Brain microvascular endothelial cell (primary cell): Measurements from ENCODE around the gene SUSD1.

Experiments
- DNase-seq: peaks from one replicate; pipeline ENCODE4 v3.0.0-alpha.2; 2020
- H3K27ac ChIP-seq: fragments of 250-450 bp; sonication (Bioruptor Pico); 2 replicates; pipeline ENCODE4 v1.5.1; 2020; ENCODE audit warnings: mild to moderate bottlenecking, moderate library complexity
- H3K27me3 ChIP-seq: fragments of 250-450 bp; sonication (Bioruptor Pico); replicated peaks from 2 replicates; pipeline ENCODE4 v1.5.1; 2020; ENCODE audit warnings: mild to moderate bottlenecking
- H3K36me3 ChIP-seq: fragments of 250-450 bp; sonication (Bioruptor Pico); replicated peaks from 2 replicates; pipeline ENCODE4 v1.5.1; 2020; ENCODE audit warnings: mild to moderate bottlenecking
- H3K4me3 ChIP-seq: 2 replicates; pipeline ENCODE4 v1.5.1; 2011; ENCODE audit warnings: low read depth, mild to moderate bottlenecking, control low read depth, low read length, moderate library complexity
- in situ Hi-C: cut with HindIII; loops from 2 replicates; pipeline ENCODE4 v1.10.0; 2017; ENCODE audit warnings: low sequenced_read_pairs, low pct_ligation_motif_present
- TF ChIP-seq, protein P1 (sequence below): IDR thresholded peaks from 2 replicates; pipeline ENCODE4 v1.5.1; 2011; ENCODE audit warnings: low read depth, mild to moderate bottlenecking, moderate library complexity, low read length, control low read depth, inconsistent platforms; ENCODE audit errors: missing control alignments

The SUSD1 gene

DNA sequence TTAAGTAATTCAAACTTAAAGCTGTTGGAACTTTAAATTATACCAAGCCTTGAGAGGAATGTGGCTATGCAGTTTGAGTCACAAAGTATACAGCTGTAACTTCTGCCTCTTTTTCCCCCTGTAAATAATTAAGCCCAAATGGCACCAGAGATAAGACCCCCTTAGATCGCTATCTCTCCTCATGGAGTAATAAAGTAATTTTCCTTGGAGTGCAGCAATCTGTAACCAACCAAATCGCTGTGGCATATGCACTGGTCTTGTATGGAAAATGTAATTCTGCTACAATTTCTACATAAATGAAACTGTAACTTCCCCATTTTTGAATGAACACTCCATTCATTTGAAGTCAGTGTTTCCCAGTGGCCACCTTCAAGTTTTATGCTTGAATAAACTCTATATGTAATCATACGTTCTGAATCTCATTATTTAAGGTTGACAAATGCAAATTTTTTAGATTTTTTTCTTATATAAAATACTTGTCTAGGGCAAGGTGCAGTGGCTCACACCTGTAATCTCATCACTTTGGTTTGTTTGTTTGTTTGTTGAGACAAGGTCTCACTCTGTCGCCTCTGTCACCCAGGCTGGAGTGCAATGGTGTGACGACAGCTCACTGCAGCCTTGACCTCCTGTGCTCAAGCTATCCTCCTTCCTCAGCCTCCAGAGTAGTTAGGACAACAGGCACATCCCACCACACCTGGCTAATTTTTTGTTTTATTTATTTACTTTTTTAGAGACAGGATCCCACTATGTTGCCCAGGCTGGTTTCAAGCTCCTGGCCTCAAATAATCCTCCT lies 12.3 kb downstream of the SUSD1 start:
- no peaks in the 10 kb centered on the region for H3K27me3 ChIP-seq
- in situ Hi-C loops = no loop called here
- DNase-seq = no peak
- no peak overlapping the region for H3K4me3 ChIP-seq
- TF ChIP-seq, protein P1, sequence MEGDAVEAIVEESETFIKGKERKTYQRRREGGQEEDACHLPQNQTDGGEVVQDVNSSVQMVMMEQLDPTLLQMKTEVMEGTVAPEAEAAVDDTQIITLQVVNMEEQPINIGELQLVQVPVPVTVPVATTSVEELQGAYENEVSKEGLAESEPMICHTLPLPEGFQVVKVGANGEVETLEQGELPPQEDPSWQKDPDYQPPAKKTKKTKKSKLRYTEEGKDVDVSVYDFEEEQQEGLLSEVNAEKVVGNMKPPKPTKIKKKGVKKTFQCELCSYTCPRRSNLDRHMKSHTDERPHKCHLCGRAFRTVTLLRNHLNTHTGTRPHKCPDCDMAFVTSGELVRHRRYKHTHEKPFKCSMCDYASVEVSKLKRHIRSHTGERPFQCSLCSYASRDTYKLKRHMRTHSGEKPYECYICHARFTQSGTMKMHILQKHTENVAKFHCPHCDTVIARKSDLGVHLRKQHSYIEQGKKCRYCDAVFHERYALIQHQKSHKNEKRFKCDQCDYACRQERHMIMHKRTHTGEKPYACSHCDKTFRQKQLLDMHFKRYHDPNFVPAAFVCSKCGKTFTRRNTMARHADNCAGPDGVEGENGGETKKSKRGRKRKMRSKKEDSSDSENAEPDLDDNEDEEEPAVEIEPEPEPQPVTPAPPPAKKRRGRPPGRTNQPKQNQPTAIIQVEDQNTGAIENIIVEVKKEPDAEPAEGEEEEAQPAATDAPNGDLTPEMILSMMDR = no peak
- no peak overlapping the region for H3K27ac ChIP-seq
- H3K36me3 ChIP-seq = no peaks in the 10 kb centered on the region

DNA sequence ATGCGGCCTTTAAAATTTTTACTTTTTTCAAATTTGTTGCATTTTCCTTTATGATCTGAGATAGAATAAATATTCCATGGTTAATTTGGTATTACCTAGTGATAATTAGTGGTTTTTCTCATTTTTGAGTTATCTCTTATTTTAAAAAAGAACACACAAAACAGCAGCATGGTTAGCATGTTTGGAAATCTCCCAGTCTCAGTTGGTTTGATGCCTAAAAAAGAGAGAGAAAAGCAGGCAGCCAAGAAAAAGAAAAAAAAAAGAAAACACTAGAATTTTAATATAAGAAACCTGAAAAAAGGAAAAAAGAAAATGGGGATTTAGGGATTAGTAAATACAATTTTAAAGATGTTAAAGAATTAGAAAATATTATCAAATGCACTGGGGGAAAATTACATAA lies 15.3 kb downstream of the SUSD1 start:
- Histone ChIP-seq H3K27ac (no peak overlapping the region), H3K36me3 (no peaks in the 10 kb centered on the region), H3K27me3 (no peaks in the 10 kb centered on the region), H3K4me3 (no peak overlapping the region)
- in situ Hi-C loops = no loop called here
- DNase-seq = no peak
- TF ChIP-seq, protein P1 = no peak

DNA sequence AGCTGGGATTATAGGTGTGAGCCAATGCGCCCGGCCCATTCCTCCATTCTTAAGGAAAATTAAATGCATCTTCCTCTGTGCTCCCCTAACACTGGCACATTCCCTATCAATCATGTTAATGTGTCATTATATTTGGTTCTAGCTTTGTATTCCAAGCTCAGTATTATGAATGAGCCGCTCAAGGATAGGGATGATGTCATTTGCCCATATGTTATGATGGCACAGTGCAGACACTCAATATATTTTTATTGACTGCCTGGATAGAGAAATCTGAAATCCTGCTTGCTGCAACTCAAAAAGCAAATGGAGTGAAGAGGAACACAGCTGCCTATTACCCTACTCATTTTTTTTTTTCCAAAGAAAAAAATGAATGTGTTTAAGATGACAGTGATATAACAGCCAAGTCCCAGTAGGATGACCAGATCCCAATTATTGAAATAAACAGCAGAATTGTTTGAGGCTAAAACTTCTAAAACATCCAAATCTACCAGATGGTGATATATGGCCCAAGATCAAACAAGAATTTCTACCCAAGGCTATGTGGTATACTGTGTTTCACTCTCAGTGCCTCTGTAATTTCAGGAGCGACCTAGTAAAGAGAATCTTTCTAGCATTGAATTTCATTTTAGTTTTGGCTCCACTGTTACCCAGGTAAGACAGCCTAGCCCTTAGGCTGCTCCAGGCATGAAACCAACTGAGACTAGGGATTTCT lies 16.3 kb downstream of the SUSD1 start:
- no peak for DNase-seq
- TF ChIP-seq, protein P1 = no peak
- Histone ChIP-seq H3K27ac (no peak overlapping the region), H3K36me3 (no peaks in the 10 kb centered on the region), H3K27me3 (no peaks in the 10 kb centered on the region), H3K4me3 (no peak overlapping the region)
- in situ Hi-C loops = no loop called here

DNA sequence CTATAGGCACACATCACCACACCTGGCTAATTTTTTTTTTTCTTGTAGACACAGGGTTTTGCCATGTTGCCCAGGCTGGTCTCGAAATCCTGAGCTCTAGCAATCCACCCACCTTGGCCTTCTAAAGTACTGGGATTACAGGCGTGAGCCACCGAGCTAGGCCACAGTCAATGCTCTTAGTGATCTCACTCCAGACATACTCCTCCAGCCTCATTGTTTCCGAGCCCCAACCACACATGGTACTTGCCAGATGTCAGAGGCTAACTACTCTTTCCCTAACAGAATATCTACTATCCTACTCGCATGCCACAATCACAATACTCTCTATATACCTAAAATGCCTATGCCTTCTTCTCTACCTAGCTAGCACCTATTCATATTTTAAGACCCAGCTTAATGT lies 17.1 kb downstream of the SUSD1 start:
- Histone ChIP-seq H3K4me3 (no peak overlapping the region), H3K27ac (no peak overlapping the region), H3K36me3 (no peaks in the 10 kb centered on the region), H3K27me3 (no peaks in the 10 kb centered on the region)
- in situ Hi-C loops = no loop called here
- TF ChIP-seq, protein P1 = no peak
- DNase-seq = no peak

DNA sequence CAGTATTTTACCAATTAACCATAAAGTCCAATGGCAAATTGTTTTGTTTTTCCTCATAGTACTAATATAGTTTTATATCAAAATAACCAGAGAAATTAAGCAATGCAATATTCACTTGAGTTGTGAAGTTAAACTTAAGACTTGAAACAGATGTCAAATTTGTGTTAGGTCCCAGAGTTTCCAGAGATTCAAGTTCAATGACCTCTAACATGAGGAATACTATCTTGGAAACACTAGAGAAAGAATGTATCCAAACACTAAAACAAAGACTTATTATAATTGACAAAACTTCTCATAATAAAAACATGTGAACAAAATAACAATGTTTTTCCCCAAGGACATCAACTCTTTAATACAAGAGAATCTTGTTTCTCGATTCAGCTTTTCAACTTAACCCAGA lies 18.0 kb downstream of the SUSD1 start:
- H3K36me3 ChIP-seq = no peaks in the 10 kb centered on the region

More for the DNA sequence above, 18.0 kb downstream of the SUSD1 start:
- TF ChIP-seq, protein P1 = no peak
- no peak overlapping the region for H3K27ac ChIP-seq
- in situ Hi-C loops = no loop called here
- H3K27me3 ChIP-seq = no peaks in the 10 kb centered on the region
- no peak for DNase-seq
- H3K4me3 ChIP-seq = no peak overlapping the region
